GF-D8 (cell line): ENCODE measurements around the gene NECTIN1.

Source experiments
- DNase-seq: peaks from one replicate; lab custom pipeline; 2025; lab: John Stamatoyannopoulos, UW

Gene NECTIN1

DNA sequence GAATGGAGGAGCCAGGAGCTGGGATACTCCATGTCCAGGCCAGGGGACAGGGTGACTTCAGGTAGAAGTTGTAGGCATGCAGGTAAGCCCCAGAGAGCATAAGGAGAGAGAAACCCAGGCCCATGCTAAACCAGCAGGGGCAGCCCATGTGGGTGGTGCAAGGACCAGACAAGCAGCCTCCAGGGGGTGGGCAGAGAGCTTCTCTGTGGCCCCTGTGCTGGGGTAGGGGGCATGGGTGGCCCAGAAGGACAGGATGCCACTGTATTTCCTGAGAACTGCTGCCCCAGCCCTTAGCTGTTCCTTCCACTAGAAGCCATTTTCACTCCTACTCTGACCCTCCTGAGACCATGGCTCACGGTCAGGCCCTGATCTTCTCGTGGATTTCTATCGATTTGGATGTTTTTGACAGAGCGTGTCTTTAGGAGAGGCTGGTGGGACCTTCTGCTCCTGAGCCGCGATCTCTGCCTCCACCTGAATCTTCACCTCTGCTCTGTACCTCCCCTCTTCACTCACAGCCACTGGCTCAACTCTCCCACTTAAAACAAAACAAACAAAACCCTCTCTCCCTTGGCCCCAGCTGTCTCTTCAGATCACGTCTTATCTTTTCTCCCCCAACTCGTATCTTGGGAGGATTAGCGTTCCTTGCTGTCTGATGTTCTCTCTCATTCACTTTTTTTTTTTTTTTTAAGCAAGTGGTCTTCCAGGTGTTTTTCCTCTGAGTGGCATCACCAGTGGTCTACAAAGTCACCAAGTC is 112.2 kb downstream of the NECTIN1 start:
- DNase-seq: no peak

DNA sequence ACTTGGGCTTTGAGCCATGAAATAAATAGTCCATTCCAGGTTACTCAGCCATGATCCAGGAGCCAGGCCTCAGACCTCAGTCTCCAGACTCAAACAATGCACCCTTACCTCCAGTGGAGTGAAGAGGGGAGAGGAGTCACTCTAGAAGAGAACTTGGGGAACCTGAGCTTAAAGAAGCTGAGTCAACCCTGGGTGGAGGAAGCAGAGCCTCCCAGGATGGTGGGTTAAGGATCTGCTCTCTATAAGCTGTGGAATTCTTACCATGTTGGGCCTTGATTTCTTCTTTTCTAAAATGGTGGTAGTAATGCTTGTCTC is 113.2 kb downstream of the NECTIN1 start:
- no peak for DNase-seq

DNA sequence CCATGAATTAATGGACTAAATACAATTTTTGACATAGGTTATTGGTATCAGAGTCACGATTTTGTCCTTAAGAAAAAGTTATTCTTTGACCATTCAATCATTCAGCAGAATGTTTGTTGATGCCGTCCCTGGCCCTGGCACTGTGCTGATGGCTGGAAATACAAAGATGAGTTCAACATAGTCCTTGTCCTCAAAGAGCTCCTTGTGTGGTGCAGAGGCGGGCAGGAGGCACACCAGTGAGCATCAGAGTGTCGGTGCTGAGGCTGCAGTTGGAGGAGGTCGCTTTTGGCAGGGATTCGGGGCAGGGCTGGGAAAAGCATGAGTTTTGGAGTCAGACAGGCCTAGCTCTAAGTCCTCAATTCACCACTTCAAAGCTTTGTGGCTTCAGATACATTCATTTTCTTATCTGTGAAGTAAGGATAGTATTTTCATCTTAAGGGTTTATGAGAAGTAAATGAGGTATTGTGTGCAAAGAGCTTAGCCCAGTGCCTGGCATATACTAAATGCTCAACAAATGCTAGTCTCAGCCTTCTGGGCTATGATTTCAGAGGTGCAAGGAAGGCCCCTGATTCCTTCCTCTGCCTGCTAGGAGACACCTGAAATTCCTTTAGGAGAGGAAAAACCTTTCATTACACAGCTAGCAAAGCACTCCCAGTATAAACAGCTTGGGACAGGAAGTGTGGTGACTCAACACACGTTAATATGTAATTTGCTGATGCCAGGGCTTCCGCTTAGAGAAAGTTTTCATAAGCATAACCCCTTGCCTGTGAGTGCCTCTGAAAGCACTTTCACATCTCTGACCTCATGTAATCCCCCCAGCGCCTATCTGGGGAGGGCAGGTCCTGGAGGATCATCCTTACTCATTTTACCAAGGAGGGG is 113.8 kb downstream of the NECTIN1 start:
- DNase-seq: peak; percentile 76

- DNase-seq: no peak
Observed at GRCh38 chr11:119614222-119615002, 114.6 kb downstream of the NECTIN1 start.

DNA sequence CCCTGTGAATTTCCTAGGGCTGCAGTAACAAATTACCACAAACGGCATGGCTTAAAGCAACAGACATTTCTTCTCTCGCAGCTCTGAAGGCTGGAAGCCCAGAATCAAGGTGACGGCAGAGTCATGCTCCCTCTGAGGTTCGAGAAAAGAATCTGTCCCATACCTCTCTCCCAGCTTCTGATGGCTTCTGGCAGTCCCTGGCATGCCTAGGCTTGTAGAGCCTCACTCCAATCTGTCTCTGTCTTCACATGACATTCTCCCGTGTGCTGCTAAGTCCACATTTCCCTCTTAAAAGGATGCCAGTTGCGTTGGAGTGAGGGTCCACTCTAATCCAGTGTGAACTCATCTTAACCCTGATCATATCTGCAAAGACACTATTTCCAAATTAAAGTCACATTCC is 116.2 kb downstream of the NECTIN1 start:
- DNase-seq: no peak

GRCh38 chr11:119610836-119611426 is 118.1 kb downstream of the NECTIN1 start:
- DNase-seq: no peak

- no peak for DNase-seq
Observed at GRCh38 chr11:119608781-119609180, 120.2 kb downstream of the NECTIN1 start.

GRCh38 chr11:119608201-119608600 is 120.8 kb downstream of the NECTIN1 start:
- DNase-seq: no peak

GRCh38 chr11:119607726-119608125 is 121.3 kb downstream of the NECTIN1 start:
- DNase-seq: no peak

GRCh38 chr11:119605137-119605665 is 123.8 kb downstream of the NECTIN1 start:
- no peak for DNase-seq

- DNase-seq: no peak
Observed at GRCh38 chr11:119602745-119603373, 126.1 kb downstream of the NECTIN1 start.

- DNase-seq: no peak
Observed at GRCh38 chr11:119599864-119600541, 129.0 kb downstream of the NECTIN1 start.

DNA sequence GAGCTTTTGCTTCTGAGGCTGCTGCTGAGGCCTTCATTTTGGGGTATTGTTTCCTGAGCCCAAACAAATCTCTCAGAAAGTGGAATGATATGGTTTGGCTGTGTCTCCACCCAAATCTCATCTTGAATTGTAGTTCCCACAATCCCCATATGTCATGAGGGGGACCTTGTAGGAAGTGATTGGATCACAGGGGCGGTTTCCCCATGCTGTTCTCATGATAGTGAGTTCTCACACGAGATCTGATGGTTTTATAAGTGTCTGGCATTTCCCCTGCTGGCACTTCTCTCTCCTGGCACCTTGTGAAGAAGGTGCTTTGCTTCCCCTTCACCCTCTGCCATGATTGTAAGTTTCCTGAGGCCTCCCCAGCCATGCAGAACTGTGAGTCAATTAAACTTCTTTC is 133.1 kb downstream of the NECTIN1 start:
- peak; percentile 32 for DNase-seq

- peak; percentile 46 for DNase-seq
Observed at GRCh38 chr11:119594639-119595249, 134.3 kb downstream of the NECTIN1 start.

- DNase-seq: no peak
Observed at GRCh38 chr11:119593346-119593745, 135.7 kb downstream of the NECTIN1 start.

DNA sequence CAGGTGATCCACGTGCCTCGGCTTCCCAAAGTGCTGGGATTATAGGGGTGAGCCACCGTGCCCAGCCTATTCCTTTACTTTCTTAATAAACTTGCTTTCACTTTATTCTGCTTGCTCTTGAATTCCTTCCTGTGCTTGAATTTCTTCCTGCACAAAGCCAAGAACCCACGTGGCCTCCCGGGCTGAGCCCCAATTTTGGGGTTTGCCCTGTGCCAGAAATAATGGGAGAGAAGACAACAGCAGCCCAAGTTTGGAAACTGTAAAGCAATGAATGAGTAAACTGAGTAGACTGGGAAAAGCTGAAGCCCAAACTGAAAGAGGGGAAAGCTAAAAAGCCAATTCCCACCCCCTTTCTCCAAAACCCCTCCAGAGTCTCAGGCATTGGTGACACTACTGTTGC is 136.4 kb downstream of the NECTIN1 start:
- DNase-seq: no peak

GRCh38 chr11:119591836-119592310 is 137.1 kb downstream of the NECTIN1 start:
- DNase-seq: no peak

- no peak for DNase-seq
Observed at GRCh38 chr11:119590651-119591351, 138.2 kb downstream of the NECTIN1 start.

GRCh38 chr11:119589001-119589400 is 140.0 kb downstream of the NECTIN1 start:
- DNase-seq: no peak
